Effector memory CD8-positive, alpha-beta T cell (primary cell): Measurements from ENCODE around the gene GTPBP6.

Experiments used
- ATAC-seq: fragments of 150-1000 bp; cut with Tn5 transposase; replicated peaks from 2 replicates; pipeline ENCODE4 v1.10.0; 2021; ENCODE audit warnings: mild to moderate bottlenecking, moderate library complexity
- DNase-seq, 3 experiments: peaks; one replicate each; pipeline ENCODE4 v3.0.0; 2021
- H3K27ac Mint-ChIP-seq, 2 donors: one replicate each; pipeline ENCODE4 v1.8.0; 2022; ENCODE audit warnings: mild to moderate bottlenecking in 2 of 2, mixed read lengths in 2 of 2, moderate library complexity in 2 of 2
- H3K27me3 Mint-ChIP-seq, 2 donors: one replicate each; pipeline ENCODE4 v1.8.0; 2022; ENCODE audit warnings: mixed read lengths in 2 of 2
- H3K36me3 Mint-ChIP-seq: one replicate; pipeline ENCODE4 v1.8.0; 2022; ENCODE audit warnings: mild to moderate bottlenecking, moderate library complexity, mixed read lengths; ENCODE audit not compliant: insufficient read depth
- H3K4me1 Mint-ChIP-seq, 2 donors: one replicate each; pipeline ENCODE4 v1.8.0; 2022; ENCODE audit warnings: low read depth in 2 of 2, mixed read lengths in 2 of 2
- H3K4me3 Mint-ChIP-seq, 2 donors: one replicate each; pipeline ENCODE4 v1.8.0; 2022; ENCODE audit warnings: mild to moderate bottlenecking in 2 of 2, mixed read lengths in 2 of 2, moderate library complexity in 2 of 2
- H3K9me3 Mint-ChIP-seq, 2 donors: one replicate each; pipeline ENCODE4 v1.8.0; 2022; ENCODE audit warnings: mixed read lengths in 2 of 2

GTPBP6 gene

GRCh38 chrX:347351-348117 is 28.9 kb upstream of the GTPBP6 start:
- H3K27ac Mint-ChIP-seq, result no peak overlapping the region
- H3K4me3 Mint-ChIP-seq, result no peak overlapping the region
- no peaks in the 10 kb centered on the region for H3K36me3 Mint-ChIP-seq
- ATAC-seq (no peak), DNase-seq (no peak)
- H3K4me1 Mint-ChIP-seq, result peaks cover 0 to 12% of the 10 kb centered on the region in 2 donors
- no peaks in the 10 kb centered on the region for H3K27me3 Mint-ChIP-seq
- no peaks in the 10 kb centered on the region for H3K9me3 Mint-ChIP-seq

GRCh38 chrX:346034-346813 is 27.6 kb upstream of the GTPBP6 start:
- no peak for ATAC-seq
- no peak for DNase-seq
- no peak overlapping the region for H3K27ac Mint-ChIP-seq

GRCh38 chrX:345020-345925 is 26.7 kb upstream of the GTPBP6 start:
- Mint-ChIP-seq H3K27ac (no peak overlapping the region), H3K27me3 (no peaks in the 10 kb centered on the region), H3K4me1 (peaks cover 0 to 9% of the 10 kb centered on the region in 2 donors), H3K9me3 (no peaks in the 10 kb centered on the region), H3K4me3 (no peak overlapping the region), H3K36me3 (peaks cover 3% of the 10 kb centered on the region)
- DNase-seq (no peak), ATAC-seq (no peak)

More at GRCh38 chrX:346034-346813, 27.6 kb upstream of the GTPBP6 start:
- Mint-ChIP-seq H3K36me3 (no peaks in the 10 kb centered on the region), H3K27me3 (no peaks in the 10 kb centered on the region), H3K4me3 (no peak overlapping the region), H3K9me3 (no peaks in the 10 kb centered on the region), H3K4me1 (peaks cover 0 to 12% of the 10 kb centered on the region in 2 donors)

GRCh38 chrX:344371-344901 is 25.8 kb upstream of the GTPBP6 start:
- no peak overlapping the region for H3K27ac Mint-ChIP-seq
- peaks cover 0 to 4% of the 10 kb centered on the region in 2 donors for H3K4me1 Mint-ChIP-seq
- no peaks in the 10 kb centered on the region for H3K9me3 Mint-ChIP-seq
- H3K4me3 Mint-ChIP-seq, result no peak overlapping the region
- no peaks in the 10 kb centered on the region for H3K27me3 Mint-ChIP-seq
- ATAC-seq (no peak), DNase-seq (no peak)
- H3K36me3 Mint-ChIP-seq, result peaks cover 3% of the 10 kb centered on the region

GRCh38 chrX:341541-342101 is 23.0 kb upstream of the GTPBP6 start:
- DNase-seq, result no peak
- Mint-ChIP-seq H3K27me3 (no peaks in the 10 kb centered on the region), H3K27ac (no peak overlapping the region), H3K4me3 (no peak overlapping the region), H3K36me3 (peaks cover 3% of the 10 kb centered on the region), H3K4me1 (no peaks in the 10 kb centered on the region), H3K9me3 (no peaks in the 10 kb centered on the region)
- no peak for ATAC-seq

- DNase-seq, result no peak
- Mint-ChIP-seq H3K27me3 (no peaks in the 10 kb centered on the region), H3K9me3 (no peaks in the 10 kb centered on the region), H3K36me3 (peaks cover 11% of the 10 kb centered on the region), H3K27ac (no peak overlapping the region), H3K4me1 (no peaks in the 10 kb centered on the region), H3K4me3 (no peak overlapping the region)
- ATAC-seq, result no peak
Observed at GRCh38 chrX:340641-341423, 22.2 kb upstream of the GTPBP6 start.

GRCh38 chrX:340121-340520 is 21.5 kb upstream of the GTPBP6 start:
- Mint-ChIP-seq H3K27me3 (no peaks in the 10 kb centered on the region), H3K9me3 (no peaks in the 10 kb centered on the region), H3K4me3 (no peak overlapping the region), H3K4me1 (no peaks in the 10 kb centered on the region), H3K36me3 (peaks cover 11% of the 10 kb centered on the region), H3K27ac (no peak overlapping the region)
- ATAC-seq (no peak), DNase-seq (no peak)

- peaks cover 11% of the 10 kb centered on the region for H3K36me3 Mint-ChIP-seq
- H3K4me3 Mint-ChIP-seq, result no peak overlapping the region
- H3K27me3 Mint-ChIP-seq, result no peaks in the 10 kb centered on the region
- H3K9me3 Mint-ChIP-seq, result no peaks in the 10 kb centered on the region
- DNase-seq (no peak), ATAC-seq (no peak)
- no peaks in the 10 kb centered on the region for H3K4me1 Mint-ChIP-seq
- peak overlapping the region in 1 of 2 donors; percentile 54 for H3K27ac Mint-ChIP-seq
Observed at GRCh38 chrX:338836-339400, 20.3 kb upstream of the GTPBP6 start.

GRCh38 chrX:338281-338835 is 19.8 kb upstream of the GTPBP6 start:
- Mint-ChIP-seq H3K4me1 (no peaks in the 10 kb centered on the region), H3K27ac (peak overlapping the region in 1 of 2 donors; percentile 54)

GRCh38 chrX:337331-337831 is 18.8 kb upstream of the GTPBP6 start:
- Mint-ChIP-seq H3K4me3 (no peak overlapping the region), H3K36me3 (peaks cover 11% of the 10 kb centered on the region), H3K27me3 (no peaks in the 10 kb centered on the region), H3K9me3 (no peaks in the 10 kb centered on the region), H3K4me1 (no peaks in the 10 kb centered on the region), H3K27ac (peak overlapping the region in 1 of 2 donors; percentile 67)
- DNase-seq (no peak), ATAC-seq (no peak)

More at GRCh38 chrX:338281-338835, 19.8 kb upstream of the GTPBP6 start:
- ATAC-seq, result no peak
- no peak for DNase-seq
- peaks cover 11% of the 10 kb centered on the region for H3K36me3 Mint-ChIP-seq
- H3K4me3 Mint-ChIP-seq, result no peak overlapping the region
- H3K27me3 Mint-ChIP-seq, result no peaks in the 10 kb centered on the region
- no peaks in the 10 kb centered on the region for H3K9me3 Mint-ChIP-seq

- Mint-ChIP-seq H3K4me1 (peaks cover 0 to 4% of the 10 kb centered on the region in 2 donors), H3K4me3 (no peak overlapping the region), H3K36me3 (peaks cover 11% of the 10 kb centered on the region), H3K27ac (no peak overlapping the region), H3K9me3 (no peaks in the 10 kb centered on the region), H3K27me3 (peaks cover 0 to 8% of the 10 kb centered on the region in 2 donors)
- no peak for ATAC-seq
- DNase-seq, result no peak
Observed at GRCh38 chrX:336227-336626, 17.6 kb upstream of the GTPBP6 start.

GRCh38 chrX:335758-336155 is 17.2 kb upstream of the GTPBP6 start:
- peaks cover 11% of the 10 kb centered on the region for H3K36me3 Mint-ChIP-seq
- H3K4me3 Mint-ChIP-seq, result no peak overlapping the region
- H3K27ac Mint-ChIP-seq, result no peak overlapping the region
- peaks cover 0 to 8% of the 10 kb centered on the region in 2 donors for H3K27me3 Mint-ChIP-seq
- H3K9me3 Mint-ChIP-seq, result no peaks in the 10 kb centered on the region
- DNase-seq (no peak), ATAC-seq (no peak)
- H3K4me1 Mint-ChIP-seq, result peaks cover 0 to 4% of the 10 kb centered on the region in 2 donors
